SHP77 (cell line): ENCODE data around the gene ANXA8L1.
"Not testable (repeated sequence)": the region's sequence is repeated elsewhere in the genome, so short reads cannot be mapped to it uniquely, and the experiment has no call there.

Source experiments
- DNase-seq, 2 experiments: peaks; one replicate each; lab custom pipeline; 2025; lab: John Stamatoyannopoulos, UW

Gene ANXA8L1

GRCh38 chr10:46375406-46375805 lies at the start of gene ANXA8L1:
Gene ANXA8L1 (plus strand): TSS chr10:46375776. CDS start chr10:46375852, 76 bp downstream.
- DNase-seq, result not testable (repeated sequence)

DNA sequence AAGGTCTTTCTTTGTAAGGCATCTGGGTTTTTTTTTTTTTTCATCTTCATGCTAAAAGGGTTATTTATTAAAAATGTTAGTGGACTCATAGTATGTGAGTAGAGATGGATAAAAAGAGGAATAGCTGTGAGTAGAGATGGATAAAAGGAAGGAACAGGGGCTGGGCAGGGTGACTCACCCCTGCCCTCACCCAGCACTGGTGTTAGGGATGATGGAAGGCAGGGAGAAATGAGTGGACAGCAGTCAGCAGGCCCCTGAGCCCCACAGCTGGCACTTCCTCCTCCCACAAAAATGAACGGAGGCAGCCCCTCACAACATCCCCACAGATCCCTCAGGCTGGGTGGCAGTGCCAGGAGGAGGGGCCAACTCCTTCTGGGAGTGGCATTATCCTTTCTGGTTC lies 49.5 kb upstream of the ANXA8L1 start:
- DNase-seq, result no peak

- DNase-seq, result no peak
Measured at GRCh38 chr10:46326971-46327370, 48.6 kb upstream of the ANXA8L1 start.

DNA sequence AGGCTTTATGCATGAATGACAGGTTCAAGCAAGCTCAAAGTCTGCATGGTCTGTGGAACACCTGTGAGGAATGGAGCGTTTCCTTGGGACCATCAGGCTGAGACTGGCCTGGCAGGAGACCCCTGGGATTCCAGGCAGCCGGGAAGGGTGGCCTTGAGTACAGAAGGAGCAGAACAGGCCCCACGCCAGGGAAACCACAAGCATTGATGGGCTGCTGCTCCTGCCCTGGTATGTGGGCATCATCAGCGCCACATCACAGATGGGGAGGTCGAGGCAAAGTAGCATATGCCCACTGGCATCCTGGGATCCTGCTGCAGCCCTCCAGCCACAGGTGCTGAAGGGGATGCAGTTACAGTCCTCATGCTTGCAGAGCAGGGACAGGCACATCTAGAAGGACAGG lies 47.9 kb upstream of the ANXA8L1 start:
- DNase-seq, result no peak

- DNase-seq, result no peak
Measured at GRCh38 chr10:46328853-46329689, 46.5 kb upstream of the ANXA8L1 start.

- no peak for DNase-seq
Measured at GRCh38 chr10:46329690-46330016, 45.9 kb upstream of the ANXA8L1 start.

GRCh38 chr10:46330894-46331293 lies 44.7 kb upstream of the ANXA8L1 start:
- no peak for DNase-seq

DNA sequence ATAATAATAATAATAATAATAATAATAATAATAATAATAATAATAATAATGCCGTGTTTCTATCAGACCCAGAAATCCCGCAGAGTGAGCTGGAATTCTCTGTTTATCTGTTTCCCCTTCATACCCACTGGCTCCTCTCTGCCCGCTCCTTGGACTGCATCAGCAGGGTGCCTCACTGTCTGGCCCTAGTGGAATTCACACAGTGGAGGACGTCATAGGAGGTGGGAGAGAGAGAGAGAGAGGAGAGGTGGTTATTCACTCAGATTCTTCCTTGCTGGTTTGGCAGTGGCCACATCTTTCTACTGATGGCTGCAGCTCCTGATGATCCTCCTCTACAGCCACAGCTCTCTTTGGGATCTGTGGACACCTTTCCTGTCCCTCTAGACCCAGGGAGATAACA lies 10.1 kb upstream of the ANXA8L1 start:
- not testable (repeated sequence) for DNase-seq

- DNase-seq, result not testable (repeated sequence)
Measured at GRCh38 chr10:46367209-46367608, 8.4 kb upstream of the ANXA8L1 start.

- not testable (repeated sequence) for DNase-seq
Measured at GRCh38 chr10:46367666-46368240, 7.8 kb upstream of the ANXA8L1 start.

GRCh38 chr10:46368956-46369355 lies 6.6 kb upstream of the ANXA8L1 start:
- DNase-seq, result not testable (repeated sequence)

DNA sequence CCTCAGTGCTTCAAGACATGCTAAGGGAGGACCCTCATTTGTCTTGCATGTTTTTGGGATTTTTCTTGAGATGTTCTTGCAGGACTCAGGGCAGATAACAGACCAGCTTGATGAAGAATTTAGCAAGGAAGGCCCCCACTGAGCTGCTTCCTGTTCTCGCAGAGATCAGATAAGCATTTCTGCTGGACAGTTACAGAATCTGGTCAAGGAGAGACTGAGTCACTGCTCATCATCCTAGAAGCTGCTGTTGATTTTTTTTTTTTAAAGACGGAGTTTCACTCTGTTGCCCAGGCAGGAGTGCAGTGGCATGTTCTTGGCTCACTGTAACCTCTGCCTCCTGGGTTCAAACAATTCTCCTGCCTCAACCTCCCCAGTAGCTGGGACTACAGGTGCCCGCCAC lies 1.2 kb upstream of the ANXA8L1 start:
- not testable (repeated sequence) for DNase-seq

GRCh38 chr10:46377022-46377421 lies 1.4 kb downstream of the ANXA8L1 start:
- DNase-seq, result not testable (repeated sequence)

DNA sequence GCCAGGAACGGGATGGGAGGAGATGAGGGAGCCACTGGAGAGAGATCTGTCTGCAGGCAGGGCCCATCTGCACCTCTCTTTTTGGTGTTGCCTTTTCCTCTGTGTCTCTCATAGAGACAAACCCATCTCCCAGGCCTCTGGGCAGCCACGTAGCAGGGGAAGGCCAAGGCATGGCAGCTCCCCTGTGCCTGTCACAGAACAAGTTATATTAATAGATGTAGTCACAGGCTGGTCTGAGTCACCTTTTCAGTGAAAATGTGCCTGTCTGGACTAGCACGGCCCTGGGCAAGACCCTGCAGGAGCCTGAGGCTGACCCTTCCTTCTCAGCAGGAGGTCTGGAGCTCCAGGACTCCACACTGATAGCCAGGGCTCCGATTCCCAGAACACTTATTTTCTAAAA lies 2.1 kb downstream of the ANXA8L1 start:
- not testable (repeated sequence) for DNase-seq

DNA sequence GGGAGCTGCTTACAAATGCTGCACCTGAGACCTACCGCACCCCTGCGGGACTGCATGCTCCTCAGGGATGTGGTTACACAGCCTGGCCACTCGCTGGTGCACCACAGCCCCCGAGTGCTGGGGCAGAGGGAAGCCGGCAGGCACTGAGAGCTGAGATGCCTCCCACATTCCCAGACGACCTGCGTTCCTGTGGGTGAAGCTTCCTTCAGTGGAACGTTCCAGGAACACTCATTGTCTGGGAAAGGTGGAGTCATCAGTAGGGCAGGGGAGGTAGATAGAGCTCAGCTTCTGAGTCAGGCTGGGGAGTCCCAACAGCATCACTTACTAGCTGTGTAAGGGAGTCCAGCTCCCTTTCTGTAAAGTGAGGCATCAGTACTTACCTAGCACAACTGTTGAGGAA lies 2.5 kb downstream of the ANXA8L1 start:
- DNase-seq, result not testable (repeated sequence)

DNA sequence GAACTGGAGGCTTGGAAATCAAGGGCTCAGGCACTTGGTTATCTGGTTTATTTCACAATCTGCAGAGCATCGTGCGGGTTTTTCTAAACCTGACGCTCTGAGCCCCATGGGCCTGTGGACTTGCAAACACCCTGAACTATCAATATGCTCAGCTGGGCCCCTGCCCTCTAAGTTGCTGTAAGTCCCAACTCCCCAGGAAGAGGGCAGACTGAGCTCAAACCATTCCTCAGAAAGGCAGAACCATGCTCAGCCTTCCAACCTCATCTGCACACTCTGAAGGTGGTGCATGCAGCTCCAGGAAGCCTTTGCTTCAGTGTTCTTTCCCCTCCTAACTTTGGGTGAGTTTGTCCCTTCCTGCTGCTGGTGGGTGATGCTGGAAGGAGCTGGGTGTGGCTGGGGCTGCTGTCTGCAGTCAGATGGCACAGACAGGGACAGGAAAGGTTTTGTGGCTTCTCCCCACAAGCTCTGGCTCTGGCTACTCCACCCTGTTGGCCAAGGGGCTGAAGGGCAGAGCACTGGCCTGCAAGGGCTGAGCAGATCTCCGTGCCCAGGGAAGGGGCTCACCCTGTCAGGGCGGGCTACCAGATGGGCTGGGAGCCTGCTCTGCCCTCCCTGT lies 3.8 kb downstream of the ANXA8L1 start:
- DNase-seq, result not testable (repeated sequence)

GRCh38 chr10:46385858-46386257 lies 10.3 kb downstream of the ANXA8L1 start:
- DNase-seq, result not testable (repeated sequence)

DNA sequence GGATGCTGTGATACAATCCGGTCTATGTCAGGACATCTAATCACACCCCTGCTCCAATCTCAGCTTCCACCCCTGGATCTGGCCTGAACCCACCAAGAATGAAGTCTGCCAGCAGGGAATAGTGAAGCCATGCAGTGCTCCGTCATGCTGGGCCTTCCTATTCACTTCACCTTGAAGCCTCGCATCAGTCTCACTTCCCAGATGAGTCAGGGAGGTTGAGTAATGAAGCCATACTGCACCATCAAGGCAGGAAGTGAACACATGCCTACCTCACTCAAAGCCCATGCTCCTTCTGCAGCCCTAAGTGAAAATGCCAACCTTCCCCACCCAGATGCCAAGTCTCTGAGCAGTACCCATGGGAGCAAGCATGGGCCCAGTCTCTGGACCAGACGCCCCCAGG lies 11.1 kb downstream of the ANXA8L1 start:
- not testable (repeated sequence) for DNase-seq

DNA sequence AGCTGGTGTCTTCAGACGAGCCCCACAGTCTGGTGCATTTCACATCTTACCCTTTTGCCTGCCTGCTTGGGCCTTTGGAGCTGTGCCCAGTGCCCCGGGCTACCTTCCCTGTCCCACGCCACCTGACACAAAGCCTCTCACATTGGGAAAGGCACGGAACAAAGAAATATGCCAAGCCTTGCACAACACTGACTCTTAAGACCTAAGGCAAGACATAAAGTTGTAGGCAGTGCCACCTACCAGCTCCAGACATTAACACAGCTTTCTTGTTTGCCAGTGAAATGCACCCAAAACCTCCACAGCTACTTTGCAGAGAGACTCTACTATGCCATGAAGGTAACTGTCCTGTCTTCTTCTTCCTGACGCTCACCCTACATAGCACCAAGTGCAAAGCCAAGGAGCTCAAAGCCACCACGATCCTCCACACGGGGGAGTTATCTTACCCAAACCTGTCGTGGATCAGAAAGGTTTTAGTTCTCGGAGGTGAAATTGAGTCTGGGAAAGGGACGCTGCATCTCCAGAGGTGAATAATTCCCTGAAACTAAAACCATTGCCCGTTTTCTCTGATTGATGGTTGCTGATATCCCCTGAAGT lies 11.8 kb downstream of the ANXA8L1 start:
- DNase-seq, result not testable (repeated sequence)

- DNase-seq, result not testable (repeated sequence)
Measured at GRCh38 chr10:46391422-46391821, 15.8 kb downstream of the ANXA8L1 start.

DNA sequence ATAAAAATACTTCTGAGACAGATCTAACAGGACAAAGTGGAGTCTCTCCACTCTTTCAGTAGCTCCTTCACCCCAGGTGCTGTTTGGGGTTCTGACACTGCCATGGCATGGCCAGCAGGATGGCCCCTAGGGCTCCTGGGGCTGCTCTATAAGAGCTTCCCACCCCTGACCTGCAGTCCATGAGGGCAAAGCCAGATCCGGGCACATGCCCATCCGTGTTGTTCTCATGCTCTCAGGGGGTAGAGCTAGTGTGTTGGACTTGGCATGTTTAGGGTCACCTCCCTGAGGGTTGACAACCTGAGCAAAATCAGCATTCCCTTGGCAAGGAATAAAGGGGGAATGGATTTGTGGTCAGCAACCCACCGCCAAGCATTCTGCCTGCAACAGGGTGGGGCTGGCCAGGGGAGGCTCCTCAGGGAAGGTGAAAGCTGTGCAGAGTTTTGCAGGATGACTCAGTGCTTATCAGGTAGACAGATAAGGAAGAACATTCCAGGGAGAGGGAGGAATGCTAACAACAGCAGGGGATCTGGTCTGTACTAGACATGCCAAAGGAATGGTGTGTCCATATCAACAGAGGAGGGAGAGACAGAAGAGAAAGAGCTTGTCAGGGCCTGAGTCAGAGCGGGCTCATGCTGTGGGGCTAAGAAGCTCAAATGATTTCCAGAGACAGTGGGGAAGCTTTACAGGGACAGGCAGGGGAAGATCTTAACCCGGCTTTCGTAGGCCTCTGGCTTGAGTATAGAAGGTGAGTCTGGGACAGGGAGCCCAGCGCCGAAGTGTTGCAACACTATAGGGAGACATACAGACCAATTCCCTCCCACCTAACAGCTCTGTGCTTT lies 21.1 kb downstream of the ANXA8L1 start:
- not testable (repeated sequence) for DNase-seq

- DNase-seq, result not testable (repeated sequence)
Measured at GRCh38 chr10:46397767-46398166, 22.2 kb downstream of the ANXA8L1 start.
